NCI-H2227 (cell line): ENCODE measurements around the gene SCUBE1.

Experiments
- DNase-seq: peaks from one replicate; lab custom pipeline; 2025; ENCODE audit not compliant: unreplicated experiment; lab: John Stamatoyannopoulos, UW

Gene SCUBE1

DNA sequence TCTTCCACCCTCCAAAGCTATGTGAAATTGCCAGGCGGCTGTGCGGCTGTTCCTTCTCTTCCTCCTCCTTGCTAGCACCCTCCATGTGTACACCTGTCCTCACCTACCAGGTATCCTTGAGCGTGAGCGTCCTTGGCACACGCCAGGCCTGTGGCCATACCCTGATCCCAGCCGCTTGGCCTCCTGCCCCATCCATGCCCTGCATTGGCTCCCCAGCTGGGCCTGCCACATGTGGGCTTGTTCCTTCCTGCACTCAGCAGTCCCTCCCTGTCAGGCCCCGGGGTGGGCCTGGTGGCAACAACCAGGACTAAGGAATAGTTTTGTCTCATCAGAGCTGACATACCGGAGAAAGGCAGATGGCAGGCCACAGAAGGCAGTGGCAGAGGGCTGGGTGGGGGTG lies 40.0 kb downstream of the SCUBE1 start:
- DNase-seq = no peak

DNA sequence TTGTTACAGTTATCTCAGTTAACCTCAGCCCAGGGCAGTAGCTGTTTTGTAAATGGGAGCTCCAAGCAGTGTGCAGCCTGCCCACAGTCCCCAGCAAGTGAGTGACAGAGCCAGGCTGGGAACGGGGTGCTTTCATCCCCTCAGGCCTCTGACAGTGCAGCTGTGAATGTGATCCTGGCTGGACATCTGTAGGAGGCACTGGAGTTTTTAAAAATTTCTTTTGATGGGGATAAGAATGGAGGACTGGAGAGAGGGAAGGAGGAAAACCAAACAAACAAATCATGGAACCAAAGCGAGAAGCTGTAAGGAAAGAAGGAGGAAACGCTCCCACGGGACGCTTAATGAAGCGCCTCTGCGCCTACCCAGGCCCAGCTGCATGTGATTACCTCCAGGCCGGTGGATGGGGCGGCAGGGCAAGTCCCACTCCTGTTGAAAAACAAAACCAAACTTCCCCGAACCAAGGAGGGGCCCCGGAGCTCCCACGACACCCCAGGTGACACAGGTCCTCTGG lies 40.6 kb downstream of the SCUBE1 start:
- DNase-seq = no peak

DNA sequence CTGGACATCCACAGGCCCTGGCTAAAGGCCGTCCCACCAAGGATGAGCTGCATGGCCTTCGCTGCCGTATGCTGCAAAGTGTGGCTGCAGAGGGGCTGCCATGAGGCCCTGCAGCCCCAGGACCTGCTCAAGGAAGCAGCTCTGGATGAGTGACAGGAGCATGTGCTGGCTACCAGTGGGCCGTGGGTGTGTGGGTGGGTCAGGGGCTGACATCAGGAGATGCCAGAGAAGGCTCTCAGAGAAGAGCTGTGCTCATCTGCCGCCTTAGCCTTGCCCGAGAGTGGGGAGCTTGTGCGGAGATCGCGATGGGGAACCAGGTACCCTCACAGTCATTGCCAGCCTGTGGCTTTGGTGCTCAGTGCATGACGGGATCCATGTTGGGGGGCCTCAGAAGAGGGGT lies 41.3 kb downstream of the SCUBE1 start:
- DNase-seq = no peak

DNA sequence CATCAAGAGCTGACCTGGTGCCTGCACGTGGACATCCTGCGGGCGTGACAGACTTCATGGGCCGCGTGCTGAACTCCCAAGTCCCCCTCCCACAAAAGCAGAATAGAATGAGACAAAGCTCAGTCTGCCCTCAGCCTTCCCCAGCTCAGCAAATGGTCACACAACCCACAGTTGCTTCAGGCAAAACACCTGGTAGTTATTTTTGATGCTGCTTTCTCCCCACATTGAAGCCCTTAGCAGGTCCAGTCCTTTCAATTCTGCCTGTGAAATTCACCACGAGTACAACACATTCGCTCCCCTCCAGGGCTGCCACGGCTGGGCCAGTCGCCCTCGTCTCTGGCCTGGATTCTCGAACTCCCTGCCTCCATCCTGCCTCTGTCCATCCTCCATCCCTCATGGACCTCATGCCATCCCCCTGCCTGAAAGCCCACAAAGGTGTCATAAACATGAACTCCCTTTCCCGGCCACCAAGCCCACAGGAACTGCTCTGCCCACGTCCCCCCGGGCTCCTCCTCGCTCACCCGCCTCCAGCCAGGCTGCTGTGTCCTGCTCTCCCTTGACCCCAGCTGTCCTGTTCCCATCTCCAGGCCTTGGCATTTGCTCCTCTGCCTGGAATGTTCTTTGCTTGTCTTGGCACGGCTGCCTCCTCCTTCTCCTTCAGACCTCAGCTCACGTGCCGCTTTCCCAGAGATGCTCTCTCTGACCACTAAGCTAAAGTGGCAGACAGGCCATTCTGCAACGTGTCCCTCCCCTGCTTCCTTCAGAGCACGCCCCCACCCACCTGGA lies 42.1 kb downstream of the SCUBE1 start:
- DNase-seq = no peak

DNA sequence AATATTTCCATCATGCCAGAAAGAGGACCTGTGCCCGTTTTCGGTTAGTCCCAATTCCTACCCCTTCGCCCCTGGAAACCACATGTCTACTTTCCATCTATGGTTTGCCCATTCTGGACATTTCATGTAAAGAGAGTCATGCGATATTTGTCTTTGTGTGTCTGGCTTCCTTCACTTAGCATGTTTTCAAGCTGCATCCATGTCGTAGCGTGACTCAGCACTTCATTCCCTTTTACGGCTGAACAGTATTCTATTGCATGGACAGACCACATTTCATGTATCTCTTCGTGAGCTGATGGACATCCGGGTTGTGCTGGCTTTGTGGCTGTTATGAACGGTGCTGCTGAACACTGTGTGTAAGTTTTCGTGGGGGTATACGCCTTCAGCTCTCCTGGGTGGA lies 43.4 kb downstream of the SCUBE1 start:
- no peak for DNase-seq

DNA sequence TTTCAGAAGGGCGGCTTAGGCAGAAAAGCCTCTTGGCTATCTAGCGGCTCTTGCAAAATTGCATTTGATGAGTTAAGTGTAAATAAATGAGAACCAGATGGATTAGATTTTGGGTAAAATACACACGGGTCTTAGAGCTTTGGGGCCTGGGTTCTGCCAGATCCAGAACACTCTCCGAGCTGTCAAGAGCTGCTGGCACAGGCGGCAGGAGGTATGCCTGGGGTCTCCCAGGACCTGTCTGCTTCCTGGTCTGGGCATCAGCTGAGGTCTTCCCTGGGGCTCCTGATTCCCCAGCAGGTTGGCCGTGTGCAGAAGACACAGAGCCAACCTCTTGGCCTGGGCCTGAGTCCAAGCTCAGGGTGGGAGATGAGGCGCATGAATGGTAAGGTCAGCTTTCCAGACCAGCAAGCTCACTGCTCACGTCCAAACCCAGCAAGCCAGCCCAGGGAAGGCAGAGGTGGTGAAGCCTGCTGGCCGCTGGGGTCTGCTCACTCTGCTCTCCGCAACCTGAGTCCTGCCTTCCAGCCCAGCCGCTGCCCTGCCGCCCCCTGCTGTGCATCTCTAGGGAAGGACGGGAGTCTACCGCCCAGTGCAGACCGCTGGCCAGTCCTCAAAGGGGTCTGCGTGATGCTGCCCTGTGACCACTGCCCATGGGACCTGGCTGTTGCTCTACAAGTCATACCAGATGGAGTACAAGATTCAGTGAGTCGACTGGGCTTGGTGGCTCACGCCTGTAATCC lies 44.9 kb downstream of the SCUBE1 start:
- DNase-seq = no peak

DNA sequence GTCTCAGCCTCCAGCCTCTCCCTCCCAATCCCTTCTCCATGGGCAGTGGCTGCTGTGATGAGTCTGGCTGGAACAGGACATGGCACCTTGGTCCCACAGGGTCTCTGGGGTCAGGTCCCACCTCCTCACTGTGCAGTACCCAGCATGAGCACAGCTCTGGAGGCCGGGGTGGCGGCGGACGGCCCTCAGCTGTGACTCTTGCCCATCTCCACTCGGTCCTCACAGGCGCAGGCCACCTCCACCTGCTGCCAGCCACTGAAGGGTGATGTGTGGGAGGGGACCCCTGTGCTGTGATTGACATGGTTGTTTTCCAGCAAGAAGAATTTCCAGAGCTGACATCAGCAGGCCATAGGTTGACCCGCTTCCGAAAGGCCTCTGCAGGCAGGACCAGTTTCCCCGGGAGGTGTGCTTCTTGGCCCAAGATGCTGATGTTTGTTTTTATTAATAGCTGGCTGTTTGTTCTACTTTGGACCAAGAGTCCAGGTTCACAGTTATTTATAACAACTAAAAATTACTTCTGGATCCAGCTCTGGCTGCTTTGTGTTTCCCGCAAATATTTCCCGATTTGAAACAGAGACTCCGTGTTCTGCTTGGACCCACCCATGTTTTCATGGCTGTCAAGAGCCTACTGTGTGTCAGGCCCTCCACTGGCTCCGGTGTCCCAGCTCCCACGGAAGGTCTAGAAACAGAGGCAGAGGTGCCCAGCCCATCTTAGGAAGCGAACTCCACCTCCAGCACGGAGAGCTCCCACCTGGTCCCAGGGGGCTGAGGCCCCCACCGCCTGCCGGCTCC lies 45.7 kb downstream of the SCUBE1 start:
- DNase-seq = no peak

DNA sequence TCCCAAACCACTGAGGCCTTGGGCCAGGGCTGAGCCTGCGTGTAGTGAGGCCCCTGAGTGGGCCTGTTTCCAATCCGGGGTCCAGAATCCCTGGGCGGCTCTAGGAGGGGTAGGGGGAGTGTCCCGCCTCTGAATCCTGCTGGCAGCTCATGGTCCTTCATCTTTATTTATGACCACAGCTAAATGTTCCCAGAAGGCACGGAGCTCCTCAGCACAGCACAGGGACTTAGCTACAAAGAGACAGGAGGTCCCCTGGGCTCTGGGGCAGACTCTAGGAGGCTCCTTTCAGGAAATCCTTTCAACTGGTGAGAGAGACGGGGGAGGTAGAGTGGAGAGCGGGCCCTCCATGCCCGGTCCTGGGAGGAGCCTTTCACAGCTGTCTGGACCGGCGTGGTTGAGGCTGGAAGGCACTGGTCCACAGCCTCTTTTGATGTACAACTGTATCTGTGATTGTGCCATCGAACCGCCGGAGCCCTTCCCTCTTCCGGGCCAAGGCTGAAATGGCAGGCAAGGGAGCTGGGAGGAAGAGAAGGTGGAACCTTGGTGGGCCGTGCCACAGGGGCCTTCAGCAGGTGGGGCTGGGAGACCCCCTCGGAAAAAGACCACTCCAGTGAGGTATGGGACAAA lies 46.8 kb downstream of the SCUBE1 start:
- DNase-seq = no peak

DNA sequence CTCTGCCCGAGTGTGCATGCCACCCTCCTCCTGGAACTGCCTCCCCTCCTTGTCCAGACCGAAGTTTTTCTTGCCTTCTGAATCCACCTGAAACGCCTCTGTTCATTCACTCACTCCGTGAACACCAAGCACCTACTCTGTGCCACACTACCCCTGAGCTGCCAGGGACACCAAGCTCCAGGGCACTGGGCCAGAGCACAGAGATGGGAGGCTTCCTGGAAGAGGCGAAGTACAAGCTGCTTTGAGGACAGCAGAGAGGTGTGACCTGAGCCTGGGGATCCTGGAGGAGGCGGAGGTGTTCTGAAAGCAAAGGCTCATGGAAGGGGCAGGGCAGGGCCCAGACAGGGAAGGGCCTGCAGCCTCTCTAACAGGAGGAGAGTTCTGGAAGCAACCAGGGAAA lies 47.5 kb downstream of the SCUBE1 start:
- DNase-seq = no peak

DNA sequence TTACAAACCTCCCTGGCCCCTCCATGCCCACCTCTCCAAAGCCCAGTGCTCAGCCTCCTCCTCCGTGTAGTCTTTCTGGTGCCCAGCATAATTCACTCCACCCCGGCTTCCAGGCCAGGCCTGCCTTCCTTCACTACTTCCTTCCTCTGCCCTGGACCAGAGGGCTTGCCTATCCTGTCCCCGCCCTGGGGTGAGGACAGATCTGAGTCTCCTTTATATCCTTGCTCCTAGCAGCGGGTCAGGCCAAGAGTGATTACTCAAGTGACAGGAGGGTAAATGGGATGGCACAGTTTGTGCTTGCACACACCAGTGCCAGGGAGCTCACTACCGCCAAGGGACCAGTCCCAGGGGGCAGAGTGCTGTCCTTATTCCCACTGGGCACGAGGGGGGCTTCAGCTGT lies 48.0 kb downstream of the SCUBE1 start:
- DNase-seq = no peak

DNA sequence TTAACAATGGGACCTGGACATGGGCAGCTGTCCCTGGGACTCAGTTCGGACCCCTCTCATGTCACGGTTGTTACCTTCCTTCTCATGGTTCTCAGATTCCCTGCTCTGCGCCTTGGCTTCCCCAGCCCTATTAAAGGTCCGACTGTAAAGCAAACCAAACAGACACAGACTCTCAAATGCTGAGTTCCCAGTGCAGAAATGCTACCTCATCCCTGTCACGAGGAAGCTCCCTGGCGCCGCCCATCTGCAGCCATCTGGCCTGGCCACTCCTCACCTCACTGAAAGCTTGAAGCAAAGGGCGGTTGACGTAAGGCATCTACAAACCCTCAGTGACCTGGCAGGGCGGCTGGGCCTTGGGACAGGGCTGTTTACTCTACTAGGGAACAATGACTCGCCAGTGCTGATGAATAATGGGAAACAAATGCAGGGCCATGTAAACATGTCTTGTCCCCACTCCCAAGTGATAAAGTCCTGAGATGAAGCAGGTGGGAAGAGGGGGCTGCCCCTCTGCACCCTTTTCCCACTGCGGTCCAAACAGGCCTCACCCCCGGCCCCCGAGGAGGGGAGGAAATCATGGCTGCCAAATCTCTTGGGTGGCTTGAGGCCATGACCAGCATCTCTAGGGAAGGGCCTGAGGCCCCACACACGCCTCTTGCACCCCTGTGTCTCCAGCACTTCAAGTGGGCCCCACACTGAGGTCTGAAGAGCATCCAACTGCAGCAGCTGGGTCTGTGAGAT lies 49.3 kb downstream of the SCUBE1 start:
- DNase-seq = no peak

DNA sequence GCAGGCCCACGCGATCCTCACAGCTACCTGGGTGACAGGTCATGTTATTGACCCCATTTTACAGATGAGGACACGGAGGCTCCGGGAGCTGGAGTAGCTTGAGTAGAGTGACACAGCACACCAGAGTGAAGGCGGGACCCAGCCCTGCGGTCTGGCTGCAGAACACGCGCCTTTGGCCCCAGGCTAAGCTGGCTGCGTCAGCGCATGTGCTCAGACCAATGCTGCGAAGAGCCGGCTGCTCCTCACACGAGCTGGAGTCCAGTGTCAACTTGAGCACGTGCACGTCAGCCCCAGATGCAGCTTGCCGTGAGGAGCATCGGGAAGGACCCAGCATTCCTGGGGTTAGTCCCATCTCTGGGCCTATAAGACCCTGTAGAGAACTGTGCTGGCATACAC lies 49.9 kb downstream of the SCUBE1 start:
- no peak for DNase-seq

DNA sequence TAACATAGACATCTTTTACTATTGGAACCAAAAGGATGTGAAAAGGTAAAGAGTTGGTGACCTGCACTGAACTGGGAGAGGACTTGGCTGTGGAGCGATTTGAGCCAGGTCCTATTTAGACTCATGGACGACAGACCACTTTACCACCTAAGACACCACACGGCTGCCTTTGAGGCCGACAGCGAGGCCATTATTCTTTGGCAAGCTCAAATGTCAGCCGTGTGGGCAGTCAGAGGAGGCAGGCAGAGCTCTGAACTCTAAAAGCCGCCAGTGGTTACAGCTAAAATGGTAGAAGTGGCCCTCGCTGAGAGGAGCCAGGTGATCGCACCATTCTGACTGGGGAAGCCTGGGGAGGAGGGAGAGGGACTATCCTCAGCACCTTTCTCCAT lies 50.5 kb downstream of the SCUBE1 start:
- DNase-seq = no peak

DNA sequence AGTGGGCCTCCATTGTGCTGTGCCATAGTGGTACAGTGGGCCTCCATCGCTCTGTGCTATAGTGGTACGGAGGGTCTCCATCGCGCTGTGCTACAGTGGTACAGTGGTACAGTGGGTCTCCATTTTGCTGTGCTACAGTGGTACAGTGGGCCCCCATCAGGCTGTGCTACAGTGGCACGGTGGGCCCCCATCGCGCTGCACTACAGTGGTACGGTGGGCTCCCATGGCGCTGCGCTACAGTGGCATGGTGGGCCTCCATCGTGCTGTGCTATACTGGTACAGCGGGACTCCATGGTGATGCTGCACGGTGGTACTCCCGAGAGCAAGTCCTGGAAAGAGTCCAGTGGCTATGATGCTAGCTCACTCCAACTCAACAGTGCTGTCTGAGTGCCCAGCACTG lies 51.8 kb downstream of the SCUBE1 start:
- DNase-seq = no peak

DNA sequence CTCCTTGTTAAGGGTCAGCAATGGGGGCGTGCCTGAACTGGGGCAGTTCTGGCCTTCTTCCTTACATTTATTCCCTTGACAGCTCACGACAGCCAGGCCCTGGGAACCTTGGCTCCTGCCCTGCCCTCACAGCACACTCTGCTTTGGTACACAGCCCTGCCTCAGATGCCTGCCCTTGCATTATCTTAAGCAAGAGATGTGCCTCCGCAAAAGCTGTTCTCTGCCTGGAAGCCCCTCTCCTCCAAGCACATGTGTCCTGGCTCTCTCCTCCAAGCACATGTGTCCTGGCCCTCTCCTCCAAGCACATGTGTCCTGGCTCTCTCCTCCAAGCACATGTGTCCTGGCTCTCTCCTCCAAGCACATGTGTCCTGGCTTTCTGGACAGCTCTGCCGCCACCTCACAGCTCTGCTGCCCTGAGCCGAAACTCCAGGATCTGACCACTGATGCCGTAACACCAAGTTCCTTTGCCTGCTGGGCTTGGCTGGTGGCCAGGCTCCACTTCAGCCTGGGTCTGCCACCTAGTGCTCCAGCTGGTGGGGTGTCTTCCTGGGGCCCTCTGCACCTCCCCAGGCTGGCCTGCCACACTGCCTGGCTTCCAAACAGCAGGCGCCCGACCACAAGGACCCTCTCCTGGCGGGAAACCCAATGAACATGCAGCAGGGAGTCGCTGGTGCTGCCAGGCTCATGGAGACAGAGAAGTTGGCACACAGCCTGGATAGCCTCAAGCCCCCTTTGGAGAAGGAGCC lies 53.0 kb downstream of the SCUBE1 start:
- no peak for DNase-seq

DNA sequence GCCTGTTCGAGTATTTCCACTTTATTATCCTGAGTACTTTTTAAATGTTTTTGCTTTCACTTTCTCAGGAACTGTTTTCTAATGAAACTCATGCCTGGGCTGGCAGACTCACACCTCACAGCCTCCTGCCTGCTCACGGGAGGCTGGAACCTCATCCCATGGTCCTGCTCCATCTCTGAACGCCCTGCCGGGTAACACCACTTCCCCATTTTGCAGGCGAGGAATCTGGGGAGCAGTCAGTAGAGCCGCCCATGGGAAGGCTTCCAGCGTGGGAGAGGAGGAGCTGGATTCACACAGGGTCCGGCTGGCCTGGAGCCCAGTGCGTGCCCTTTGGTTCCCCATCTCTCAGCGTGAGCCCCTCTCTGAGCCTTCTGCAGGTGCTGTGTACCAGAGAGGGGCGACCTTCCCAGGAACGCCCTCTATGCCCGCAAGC lies 53.6 kb downstream of the SCUBE1 start:
- DNase-seq = no peak

DNA sequence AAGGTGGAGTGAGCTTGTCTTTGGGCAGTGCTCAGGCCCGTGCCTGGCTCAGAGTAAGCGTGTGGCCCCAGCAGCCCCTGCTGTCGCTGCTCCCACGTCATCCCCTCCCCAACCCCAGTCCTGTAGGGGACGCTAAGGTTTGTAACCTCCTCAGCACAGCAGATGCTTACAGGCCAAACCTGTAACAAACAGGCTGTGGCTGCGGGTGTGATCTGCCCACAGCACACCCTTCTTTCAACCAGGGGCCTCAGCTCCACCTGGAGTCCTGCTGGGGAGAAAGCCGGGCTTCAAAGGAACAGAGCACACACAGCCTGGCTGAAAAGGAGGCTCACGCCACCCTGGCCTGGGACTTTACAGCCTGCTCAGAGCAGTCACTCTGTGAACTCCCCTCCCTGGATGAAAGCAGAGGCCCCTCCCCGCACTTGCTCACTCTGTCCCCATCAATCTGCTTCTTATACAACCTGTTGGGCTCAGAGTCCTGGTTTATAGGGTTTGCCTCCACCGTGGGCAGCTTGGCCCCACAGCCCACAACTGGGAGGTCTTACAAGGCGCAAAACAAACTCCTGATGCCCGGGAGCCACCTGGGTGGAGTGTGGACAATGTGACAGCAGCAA lies 54.3 kb downstream of the SCUBE1 start:
- no peak for DNase-seq

DNA sequence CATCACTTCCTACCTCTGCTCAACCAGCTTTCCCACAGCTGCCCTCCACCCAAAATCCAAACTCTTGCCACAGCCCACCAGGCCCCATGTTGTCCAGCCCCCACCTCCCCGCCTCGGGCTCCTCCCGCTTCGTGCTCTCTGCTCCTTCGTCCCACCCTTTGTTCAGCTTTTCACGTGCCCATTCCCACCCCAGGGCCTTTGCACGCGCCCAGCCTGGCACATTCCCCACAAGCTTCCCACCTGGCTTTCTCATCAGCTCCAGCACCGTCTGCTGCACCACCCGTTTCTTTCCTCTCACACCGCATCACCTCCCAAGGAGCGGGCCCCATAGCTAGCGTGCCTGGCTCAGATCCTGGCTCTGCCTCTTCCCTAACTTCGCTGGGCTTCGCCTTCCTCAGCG lies 54.8 kb downstream of the SCUBE1 start:
- no peak for DNase-seq

DNA sequence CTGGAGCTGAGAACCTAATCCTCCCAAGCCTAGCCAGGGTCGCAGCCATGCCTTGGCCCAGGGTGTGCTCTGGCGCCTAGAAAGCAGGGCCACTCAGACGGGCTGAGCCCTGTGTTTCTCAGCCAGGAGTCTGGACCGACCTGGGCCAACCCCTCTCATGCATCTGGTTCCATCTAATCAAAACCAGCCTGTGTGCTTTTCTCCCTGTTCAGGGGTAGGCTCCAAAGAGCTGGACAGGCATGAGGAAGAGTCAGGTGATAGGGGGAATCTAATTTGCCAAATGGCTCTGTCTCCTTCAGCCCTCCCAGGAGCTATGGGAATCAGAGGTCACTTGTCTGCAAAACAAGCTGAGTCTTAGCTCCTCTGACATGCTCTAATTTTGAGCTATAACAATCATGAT lies 55.7 kb downstream of the SCUBE1 start:
- no peak for DNase-seq
